ENCODE data around the gene TNS1.

DNA sequence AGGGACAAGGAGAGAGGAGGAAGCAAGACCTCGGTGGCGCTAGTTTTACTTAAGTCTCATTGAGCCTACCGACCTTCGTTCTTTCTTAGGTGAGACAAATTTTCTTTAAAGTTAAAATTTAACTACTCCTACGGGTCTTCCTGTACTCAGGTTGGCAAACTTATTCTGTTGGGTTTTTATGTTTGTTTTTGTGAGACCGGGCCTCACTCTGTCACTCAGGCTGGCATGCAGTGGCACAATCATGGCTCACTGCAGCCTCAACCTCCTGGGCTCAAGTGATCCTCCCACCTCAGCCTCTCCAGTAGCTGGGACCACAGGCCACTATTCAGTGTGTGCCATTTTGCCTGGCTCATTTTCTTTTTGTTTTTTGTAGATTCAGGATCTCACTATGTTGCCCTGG is 189.0 kb downstream of the TNS1 start:
- TF ChIP-seq GABPA (IDR thresholded peaks at IDR 0.05; ENCODE audit: low read depth) = no peak
- TF ChIP-seq TAF1 (IDR thresholded peaks at IDR 0.05; ENCODE audit: borderline replicate concordance, low read depth, low read length) = no peak
- no peak for TF ChIP-seq RCOR1 (IDR thresholded peaks at IDR 0.05; ENCODE audit: low read length)
- TF ChIP-seq POLR2AphosphoS5 (IDR thresholded peaks at IDR 0.05; ENCODE audit: low read depth, low read length) = no peak
- no peak for TF ChIP-seq NRF1 (IDR thresholded peaks at IDR 0.05; ENCODE audit: low read depth, low read length)
- TF ChIP-seq MXI1 (IDR thresholded peaks at IDR 0.05; ENCODE audit: low read depth, low read length) = no peak
- no peak for TF ChIP-seq CTCF (IDR thresholded peaks at IDR 0.05)
